ENCODE results near the gene SLC25A36.
"Not testable (repeated sequence)": the region's sequence is repeated elsewhere in the genome, so short reads cannot be mapped to it uniquely, and the experiment has no call there.

The SLC25A36 gene

GRCh38 chr3:141000027-141000663 is 58.5 kb downstream of the SLC25A36 start:
- DNase-seq = no peak

- no peak for DNase-seq
These were observed 59.0 kb downstream of the SLC25A36 start for GRCh38 chr3:141000686-141001085.

- no peak for DNase-seq
These were observed 64.7 kb downstream of the SLC25A36 start for GRCh38 chr3:141006344-141006743.

- no peak for DNase-seq
These were observed 67.9 kb downstream of the SLC25A36 start for GRCh38 chr3:141009496-141009895.

- DNase-seq = peak; percentile 22
These were observed 69.8 kb downstream of the SLC25A36 start for GRCh38 chr3:141011232-141011996.

- no peak for DNase-seq
These were observed 70.3 kb downstream of the SLC25A36 start for GRCh38 chr3:141011997-141012262.

- no peak for DNase-seq
These were observed 70.9 kb downstream of the SLC25A36 start for GRCh38 chr3:141012571-141012970.

- DNase-seq = no peak
These were observed 73.8 kb downstream of the SLC25A36 start for GRCh38 chr3:141015481-141015880.

- not testable (repeated sequence) for DNase-seq
These were observed 76.0 kb downstream of the SLC25A36 start for GRCh38 chr3:141017366-141018322.

GRCh38 chr3:141019244-141019643 is 77.6 kb downstream of the SLC25A36 start:
- DNase-seq = no peak

GRCh38 chr3:141020143-141020830 is 78.7 kb downstream of the SLC25A36 start:
- no peak for DNase-seq

- DNase-seq = no peak
These were observed 79.6 kb downstream of the SLC25A36 start for GRCh38 chr3:141021261-141021660.

Measured in NCI-H1436 treated with DMSO at 0.1 percent for 48 hours (cell line).